NCI-H524 (cell line): Measurements from ENCODE around the gene ZMYM4.

ENCODE experiments used
- DNase-seq, 2 experiments: peaks; one replicate each; lab custom pipeline; 2025; lab: John Stamatoyannopoulos, UW

The ZMYM4 gene

DNA sequence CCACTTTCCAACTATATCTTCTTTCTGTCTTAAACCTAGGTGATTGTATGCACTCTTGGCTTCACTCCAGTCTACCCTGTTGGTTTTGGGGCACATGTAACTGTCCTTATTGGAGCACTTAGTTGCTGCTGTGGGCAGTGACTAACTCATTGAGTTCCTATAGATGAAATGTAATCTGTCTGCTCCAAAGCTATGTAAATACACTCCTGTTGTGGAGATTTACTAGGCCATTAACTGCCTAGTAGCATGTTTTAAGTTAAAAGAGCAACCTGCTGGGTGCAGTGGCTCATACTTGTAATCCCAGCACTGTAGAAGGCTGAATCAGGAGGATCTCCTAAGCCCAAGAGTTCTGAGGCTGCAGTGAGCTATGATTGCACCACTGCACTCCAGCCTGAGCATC is 137.6 kb downstream of the ZMYM4 start:
- no peak for DNase-seq

DNA sequence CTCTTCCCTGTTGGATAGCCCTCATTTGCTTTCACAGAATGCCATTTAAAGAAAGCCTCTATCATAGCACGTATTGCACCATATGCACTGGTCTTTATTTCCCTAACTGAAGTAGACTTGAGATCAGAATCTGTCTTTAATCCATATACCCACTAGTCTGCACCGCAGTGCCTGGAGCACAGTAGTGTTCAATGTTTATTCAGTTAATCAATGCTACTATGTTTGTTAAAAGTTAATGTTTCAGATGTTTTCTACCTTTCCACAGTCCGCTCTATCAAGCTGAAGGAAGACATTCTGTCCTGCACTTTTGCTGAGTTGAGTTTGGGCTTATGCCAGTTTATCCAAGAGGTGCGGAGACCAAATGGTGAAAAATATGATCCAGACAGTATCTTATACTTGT is 139.2 kb downstream of the ZMYM4 start:
- DNase-seq, result no peak

DNA sequence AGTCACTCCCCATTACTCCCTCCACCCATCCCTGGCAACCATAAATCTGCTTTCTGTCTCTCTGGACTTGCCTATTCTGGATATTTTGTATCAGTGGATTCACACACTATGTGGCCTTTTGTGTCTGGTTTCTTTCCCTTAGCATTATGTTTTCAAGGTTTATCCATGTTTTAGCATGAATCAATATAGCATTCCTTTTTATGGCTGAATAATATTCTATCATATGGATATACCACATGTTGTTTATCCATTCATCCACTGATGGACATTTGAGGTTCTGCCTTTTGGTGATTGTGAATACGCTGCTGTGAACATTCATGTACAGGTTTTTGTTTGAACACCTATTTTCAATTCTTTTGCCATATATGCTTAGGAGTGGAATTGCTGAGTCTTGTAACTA is 140.4 kb downstream of the ZMYM4 start:
- no peak for DNase-seq

DNA sequence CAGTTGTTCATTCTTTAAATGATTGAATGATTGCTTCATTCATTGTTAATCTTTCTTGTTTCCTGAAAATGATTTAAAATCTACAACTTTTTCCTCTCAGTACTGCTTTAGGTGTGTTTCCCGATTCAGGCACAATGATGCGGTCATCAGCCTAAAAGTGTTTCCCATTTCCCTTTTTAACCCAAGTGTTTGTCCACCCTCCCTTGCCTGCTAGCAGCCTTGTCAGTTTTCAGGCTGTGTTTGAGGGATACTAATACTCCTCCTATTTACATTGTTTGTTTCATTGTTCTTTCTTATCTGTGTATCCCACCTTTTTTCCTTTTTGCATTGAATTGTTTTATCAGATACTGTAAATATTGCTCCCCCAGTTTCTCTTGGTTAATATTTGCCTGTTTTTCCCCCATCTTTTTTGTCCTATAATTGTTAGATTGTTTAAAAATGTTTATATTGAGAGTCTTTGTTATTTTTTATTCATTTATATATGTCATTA is 157.6 kb downstream of the ZMYM4 start:
- DNase-seq, result no peak

DNA sequence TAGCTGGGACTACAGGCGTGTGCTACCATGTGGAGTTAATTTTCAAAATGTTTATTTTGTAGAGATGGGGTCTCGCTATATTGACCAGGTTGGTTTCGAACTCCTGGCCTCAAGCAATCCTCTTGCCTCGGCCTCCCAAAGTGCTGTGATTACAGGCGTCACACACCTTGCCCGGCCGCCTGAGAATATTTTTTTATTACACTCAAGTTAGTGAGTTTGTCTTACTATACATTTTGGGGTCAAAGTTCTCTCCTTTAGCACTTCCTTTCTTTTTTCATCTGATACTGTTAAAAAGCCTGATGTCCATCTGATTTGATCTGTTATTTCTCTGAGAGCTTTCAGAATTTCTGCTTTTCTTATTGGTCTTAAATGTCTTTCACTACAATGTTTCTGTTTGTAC is 159.9 kb downstream of the ZMYM4 start:
- no peak for DNase-seq

- no peak for DNase-seq
Measured at GRCh38 chr1:35430762-35431161, 162.3 kb downstream of the ZMYM4 start.

GRCh38 chr1:35431173-35431599 is 162.7 kb downstream of the ZMYM4 start:
- DNase-seq, result no peak

DNA sequence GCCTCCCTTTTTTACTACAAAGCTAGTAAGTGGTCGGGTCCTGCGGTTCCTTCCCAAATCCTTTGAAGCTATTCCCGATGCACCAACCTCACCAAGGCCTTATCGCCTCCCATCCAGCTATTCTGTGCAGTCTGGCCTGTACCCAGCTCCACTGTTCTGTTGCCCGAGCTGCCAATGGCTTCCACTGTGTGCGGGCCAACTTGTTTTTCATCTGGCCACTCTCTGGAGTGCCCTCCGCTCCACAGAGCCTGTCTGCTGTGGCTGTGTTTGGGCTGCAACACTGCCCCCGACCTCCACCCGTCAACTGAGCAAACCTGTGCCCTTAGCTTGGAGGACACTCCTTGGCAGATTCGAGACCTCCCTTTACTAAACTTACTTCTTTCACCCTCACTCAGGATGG is 163.7 kb downstream of the ZMYM4 start:
- DNase-seq, result no peak

DNA sequence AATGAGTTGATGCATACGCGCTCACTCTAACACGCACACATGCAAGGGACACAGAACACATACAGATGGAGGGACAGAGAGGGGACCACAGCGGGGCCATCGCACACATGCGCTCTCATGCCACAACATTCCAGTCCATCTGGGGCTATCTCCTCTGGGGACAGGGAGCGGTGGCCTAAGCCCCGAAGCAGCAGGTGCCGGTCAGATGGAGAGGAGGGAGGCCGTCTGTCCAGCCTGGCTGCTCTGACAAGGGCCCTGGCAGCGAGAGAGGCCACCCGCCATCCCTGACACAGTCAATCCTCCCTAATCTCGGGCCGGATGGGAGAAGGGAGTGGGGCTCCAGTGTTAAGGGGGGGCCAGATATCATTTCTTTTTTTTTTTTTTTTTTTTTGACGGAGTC is 165.2 kb downstream of the ZMYM4 start:
- DNase-seq, result no peak

DNA sequence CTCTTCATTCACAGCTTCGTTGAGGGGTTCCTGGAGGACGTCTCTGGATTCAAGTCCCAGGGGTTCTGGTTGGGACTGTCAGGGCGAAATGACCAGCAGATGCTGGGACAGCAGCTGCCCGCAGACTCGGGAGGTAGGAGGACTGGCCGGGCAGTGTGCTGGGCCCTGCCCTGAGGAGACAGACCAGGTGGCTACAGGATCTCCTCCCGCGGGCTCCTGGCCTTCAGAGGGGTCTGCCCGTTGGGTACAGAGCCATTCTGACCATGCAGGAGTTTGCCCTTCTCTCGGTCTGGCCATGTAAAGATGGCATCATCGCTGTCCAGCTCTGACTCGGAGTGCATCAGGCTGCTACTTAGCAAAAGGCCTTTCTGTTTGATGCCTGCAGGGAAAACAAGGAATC is 166.2 kb downstream of the ZMYM4 start:
- no peak for DNase-seq

DNA sequence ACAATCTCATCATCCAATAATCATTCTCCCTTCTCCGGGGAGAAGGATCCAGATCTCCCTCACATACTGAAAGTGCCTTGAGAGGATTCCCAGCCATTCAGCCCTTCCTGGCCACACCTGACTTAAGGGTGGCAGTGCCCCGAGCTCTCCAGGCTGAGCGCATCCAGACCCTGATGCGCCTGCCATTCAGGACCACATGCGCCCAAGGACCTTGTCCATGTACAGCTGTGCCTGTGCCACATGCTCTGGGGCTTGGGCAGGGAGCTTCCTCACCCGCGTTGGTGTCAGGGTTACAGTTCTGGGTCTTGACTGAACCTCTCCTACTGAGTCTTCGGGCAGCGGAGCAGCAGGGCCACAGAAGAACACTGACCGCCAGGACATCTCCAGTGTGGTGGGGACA is 167.6 kb downstream of the ZMYM4 start:
- no peak for DNase-seq

- no peak for DNase-seq
Measured at GRCh38 chr1:35437200-35437599, 168.7 kb downstream of the ZMYM4 start.

- DNase-seq, result no peak
Measured at GRCh38 chr1:35439626-35440025, 171.1 kb downstream of the ZMYM4 start.

GRCh38 chr1:35441926-35442579 is 173.5 kb downstream of the ZMYM4 start:
- DNase-seq, result no peak

DNA sequence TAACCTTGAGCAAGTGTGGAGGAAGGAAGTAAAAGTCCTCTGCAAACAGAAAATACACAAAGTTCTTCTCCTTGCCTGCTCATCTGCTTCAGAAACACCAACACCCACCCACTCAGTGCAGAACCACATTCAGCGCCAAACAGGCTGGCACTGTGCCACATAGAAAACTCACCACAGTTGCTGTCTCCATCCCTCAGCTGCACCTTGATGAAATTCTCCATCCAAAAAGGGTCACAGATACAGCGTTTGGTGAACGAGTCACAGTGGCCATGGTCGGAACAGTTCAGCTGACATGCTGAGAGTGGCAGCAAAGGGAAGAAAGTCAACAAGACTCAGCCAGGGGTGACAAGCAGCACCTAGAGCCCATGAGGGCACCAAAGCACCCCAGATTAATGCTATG is 174.2 kb downstream of the ZMYM4 start:
- DNase-seq, result no peak

DNA sequence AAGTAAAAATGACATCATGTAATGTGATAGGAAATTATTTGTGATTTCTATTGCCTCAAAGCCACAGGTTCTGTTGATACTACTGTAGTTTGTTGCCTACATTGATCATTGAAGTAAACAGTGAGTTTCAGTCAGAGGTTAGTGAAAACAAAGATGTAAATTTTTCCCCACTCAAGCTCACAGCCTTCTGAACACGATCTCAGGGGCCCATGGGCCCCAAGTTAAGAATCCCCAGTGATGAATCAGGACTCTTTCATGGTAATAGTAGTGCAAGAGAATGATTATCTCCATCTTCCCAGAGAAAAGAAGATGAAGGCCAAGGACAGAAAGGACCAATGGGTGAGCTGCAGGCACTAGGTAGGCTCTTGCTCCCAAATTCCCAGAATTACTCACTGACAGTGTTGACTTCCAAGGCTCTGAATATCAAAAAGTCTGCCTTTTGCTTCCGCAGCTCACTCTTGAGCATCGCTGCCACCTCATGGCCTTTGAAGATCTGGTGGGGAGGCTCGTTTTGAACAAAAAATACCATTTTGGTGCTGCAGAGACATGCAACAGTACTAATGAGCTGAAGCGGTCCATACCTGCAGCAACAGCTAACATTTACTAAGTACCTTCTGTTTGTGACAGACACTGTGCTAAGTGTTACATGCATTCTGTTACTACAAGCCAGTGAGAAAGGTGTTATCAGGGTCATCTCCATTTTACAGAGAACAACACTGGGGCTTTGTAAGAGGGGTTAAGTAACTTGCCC is 175.4 kb downstream of the ZMYM4 start:
- DNase-seq, result peak in 1 of 2 experiments; percentile 7

- DNase-seq, result no peak
Measured at GRCh38 chr1:35444519-35444774, 175.9 kb downstream of the ZMYM4 start.

- DNase-seq, result no peak
Measured at GRCh38 chr1:35447278-35447677, 178.8 kb downstream of the ZMYM4 start.

DNA sequence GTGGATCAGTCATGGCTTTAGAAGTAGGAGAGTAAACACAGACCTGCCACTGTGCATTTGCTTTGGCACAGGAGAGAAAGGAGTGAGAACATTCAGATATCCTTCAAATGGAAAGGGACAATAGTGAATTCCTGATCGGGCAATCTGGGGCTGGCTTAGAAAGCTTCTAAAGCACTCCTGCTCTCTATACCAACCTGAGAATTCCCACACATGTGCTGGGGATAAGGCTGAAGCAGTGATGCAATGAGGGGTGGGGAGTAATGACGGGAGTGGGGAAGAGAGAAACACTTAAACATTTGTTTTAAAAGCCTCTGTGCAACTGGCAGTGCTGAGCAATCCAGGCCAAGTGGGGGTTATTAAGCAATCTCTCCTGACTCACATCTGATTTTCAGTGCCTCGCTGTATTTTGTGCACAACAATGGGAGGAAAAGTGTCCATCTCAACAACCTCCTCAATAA is 179.9 kb downstream of the ZMYM4 start:
- DNase-seq, result no peak

DNA sequence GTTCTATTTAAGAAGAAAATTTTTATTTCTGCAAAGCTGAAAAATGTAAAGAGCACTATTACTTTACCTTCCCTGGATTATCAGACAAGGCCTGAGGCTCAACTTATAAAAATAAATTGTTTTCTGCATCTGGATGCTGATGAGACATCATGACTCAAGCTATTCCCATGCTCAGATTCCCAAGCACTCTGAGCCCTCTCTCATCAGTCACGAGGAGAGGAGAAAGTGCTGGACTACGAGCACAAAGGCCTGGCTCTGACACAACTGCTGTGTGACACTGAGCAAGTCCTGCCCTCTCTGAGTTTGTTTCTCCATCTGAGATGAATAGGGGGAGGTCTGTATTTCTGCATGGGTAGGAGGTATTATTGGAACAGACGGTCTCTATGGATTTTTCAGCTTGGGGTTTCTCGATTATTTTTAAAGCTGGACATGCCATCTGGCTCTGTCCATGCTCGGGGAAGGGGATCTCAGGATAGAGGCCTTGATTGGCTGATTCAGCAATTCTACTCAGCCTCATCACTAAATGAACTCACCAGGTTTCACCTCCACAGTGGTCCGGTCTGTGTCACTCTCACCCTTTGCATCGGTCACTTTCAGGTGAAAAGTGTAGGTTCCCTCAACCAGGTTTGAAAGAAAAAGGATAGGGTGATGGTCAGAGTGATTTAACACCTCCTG is 181.0 kb downstream of the ZMYM4 start:
- DNase-seq, result peak in 1 of 2 experiments; percentile 45

DNA sequence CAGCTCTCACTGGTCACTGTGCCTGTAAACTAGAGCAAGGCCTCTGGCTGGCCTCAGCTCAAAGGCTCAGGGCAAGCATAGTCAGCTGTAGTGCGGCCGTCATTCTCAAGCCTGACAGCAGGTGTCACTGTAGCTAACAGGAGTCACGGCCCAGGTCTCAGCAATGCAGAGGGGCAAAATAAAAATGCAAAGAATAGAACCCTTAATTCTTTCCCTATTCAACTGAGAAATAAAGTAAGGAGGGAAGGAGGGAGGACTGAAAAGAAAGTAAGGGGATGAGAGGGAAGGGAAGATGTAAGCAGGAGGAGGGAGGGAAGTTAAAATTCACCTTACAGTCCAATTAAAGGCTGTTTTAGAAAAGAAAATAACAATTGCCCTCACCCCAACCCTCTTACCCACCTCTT is 182.6 kb downstream of the ZMYM4 start:
- peak; percentile 19 to 59 for DNase-seq

GRCh38 chr1:35452106-35452774 is 183.7 kb downstream of the ZMYM4 start:
- no peak for DNase-seq

- no peak for DNase-seq
Measured at GRCh38 chr1:35453031-35453430, 184.5 kb downstream of the ZMYM4 start.
